ENCODE measurements around the gene TRAF6. TPM values are rescaled to one million over a fixed set of nuclear protein-coding genes. Genes with fewer than 3 reads are reported as not detected.

Gene TRAF6
- total and polyA plus RNA-seq, 11 donors, result 2.7 to 17.4 (median 12.8) TPM

DNA sequence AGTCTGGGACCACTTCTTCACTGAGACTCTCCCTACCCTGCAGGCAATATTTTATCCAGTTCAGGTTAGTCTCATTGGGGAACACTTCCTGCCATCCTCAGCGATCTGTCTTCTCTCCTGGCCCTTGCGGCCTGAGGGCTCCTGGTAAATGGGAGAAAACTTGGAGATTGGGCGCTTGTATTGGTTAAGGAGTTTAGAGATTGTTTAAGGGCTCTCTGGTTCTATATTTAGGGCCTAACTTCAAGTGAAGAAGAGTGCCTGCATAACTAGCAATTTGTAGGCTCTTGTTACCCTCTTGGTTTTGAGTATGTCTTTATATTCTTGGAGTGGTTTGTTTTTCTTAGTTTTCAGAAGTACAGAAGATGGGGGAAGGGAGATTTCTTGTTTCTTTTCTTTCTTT is 72.7 kb downstream of the TRAF6 start:
- peaks cover 0 to 7% (median 0%) of the 10 kb centered on the region in 12 donors for H3K4me1 ChIP-seq
- peaks cover 0 to 92% (median 2%) of the 10 kb centered on the region in 9 donors for H3K36me3 ChIP-seq
- no peak for ATAC-seq
- 72 to 95% (median 92%) methylated on average over 3 of the region's 3 CpGs for WGBS, 4 donors
- no peak overlapping the region for H3K27ac ChIP-seq
- no peaks in the 10 kb centered on the region for H3K27me3 ChIP-seq
- intact Hi-C loops (cut with DNase I), result no loop called here
- no peak for DNase-seq
- no peak overlapping the region for H3K4me3 ChIP-seq
- no peak for TF ChIP-seq POLR2A (IDR thresholded peaks at IDR 0.05)
- TF ChIP-seq, protein P1, sequence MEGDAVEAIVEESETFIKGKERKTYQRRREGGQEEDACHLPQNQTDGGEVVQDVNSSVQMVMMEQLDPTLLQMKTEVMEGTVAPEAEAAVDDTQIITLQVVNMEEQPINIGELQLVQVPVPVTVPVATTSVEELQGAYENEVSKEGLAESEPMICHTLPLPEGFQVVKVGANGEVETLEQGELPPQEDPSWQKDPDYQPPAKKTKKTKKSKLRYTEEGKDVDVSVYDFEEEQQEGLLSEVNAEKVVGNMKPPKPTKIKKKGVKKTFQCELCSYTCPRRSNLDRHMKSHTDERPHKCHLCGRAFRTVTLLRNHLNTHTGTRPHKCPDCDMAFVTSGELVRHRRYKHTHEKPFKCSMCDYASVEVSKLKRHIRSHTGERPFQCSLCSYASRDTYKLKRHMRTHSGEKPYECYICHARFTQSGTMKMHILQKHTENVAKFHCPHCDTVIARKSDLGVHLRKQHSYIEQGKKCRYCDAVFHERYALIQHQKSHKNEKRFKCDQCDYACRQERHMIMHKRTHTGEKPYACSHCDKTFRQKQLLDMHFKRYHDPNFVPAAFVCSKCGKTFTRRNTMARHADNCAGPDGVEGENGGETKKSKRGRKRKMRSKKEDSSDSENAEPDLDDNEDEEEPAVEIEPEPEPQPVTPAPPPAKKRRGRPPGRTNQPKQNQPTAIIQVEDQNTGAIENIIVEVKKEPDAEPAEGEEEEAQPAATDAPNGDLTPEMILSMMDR (IDR thresholded peaks at IDR 0.05), result no peak
- no peaks in the 10 kb centered on the region for H3K9me3 ChIP-seq

Other genes starting within 250 kb of the TRAF6 start
- 10 to 100 TPM; 39.0 to 92.4 (median 59.4) TPM for gene COMMD9, start 220.8 kb downstream of the TRAF6 start, total RNA-seq
- gene COMMD9, start 220.8 kb downstream of the TRAF6 start, polyA plus RNA-seq, result 10 to 100 TPM; 43.1 to 46.4 TPM
- gene PRR5L, start 214.0 kb downstream of the TRAF6 start, total RNA-seq, result 10 to 100 TPM in 1 of 9 donors, 1 to 10 TPM in 6, under 1 TPM in 2; 0.67 to 17.8 (median 3.1) TPM
- gene PRR5L, start 214.0 kb downstream of the TRAF6 start, polyA plus RNA-seq, result 1 to 10 TPM in 1 of 2 donors, under 1 TPM in 1; 0.61 to 3.3 TPM
- 1 to 10 TPM in 7 of 9 donors, under 1 TPM in 2; 0.44 to 2.6 (median 1.6) TPM for gene RAG1, start 57.7 kb upstream of the TRAF6 start, total RNA-seq
- gene RAG1, start 57.7 kb upstream of the TRAF6 start, polyA plus RNA-seq, result under 1 TPM; 0.51 to 0.80 TPM
- gene IFTAP, start 84.2 kb upstream of the TRAF6 start, total RNA-seq, result 10 to 100 TPM; 30.9 to 49.6 (median 42.5) TPM
- gene IFTAP, start 84.2 kb upstream of the TRAF6 start, polyA plus RNA-seq, result 10 to 100 TPM; 40.1 to 89.0 TPM
- not detected for gene RAG2, start 88.0 kb upstream of the TRAF6 start, total RNA-seq
- not detected for gene RAG2, start 88.0 kb upstream of the TRAF6 start, polyA plus RNA-seq

Data from heart left ventricle (tissue), 16 donors.